GM18499 (cell line): ENCODE data around the gene CDK16.

Experiments
- ATAC-seq: cut with Tn5 transposase; IDR thresholded peaks from one replicate; pipeline ENCODE4 v1.9.1; 2021; ENCODE audit warnings: moderate number of reproducible peaks; ENCODE audit not compliant: insufficient read depth, unreplicated experiment

CDK16 gene

DNA sequence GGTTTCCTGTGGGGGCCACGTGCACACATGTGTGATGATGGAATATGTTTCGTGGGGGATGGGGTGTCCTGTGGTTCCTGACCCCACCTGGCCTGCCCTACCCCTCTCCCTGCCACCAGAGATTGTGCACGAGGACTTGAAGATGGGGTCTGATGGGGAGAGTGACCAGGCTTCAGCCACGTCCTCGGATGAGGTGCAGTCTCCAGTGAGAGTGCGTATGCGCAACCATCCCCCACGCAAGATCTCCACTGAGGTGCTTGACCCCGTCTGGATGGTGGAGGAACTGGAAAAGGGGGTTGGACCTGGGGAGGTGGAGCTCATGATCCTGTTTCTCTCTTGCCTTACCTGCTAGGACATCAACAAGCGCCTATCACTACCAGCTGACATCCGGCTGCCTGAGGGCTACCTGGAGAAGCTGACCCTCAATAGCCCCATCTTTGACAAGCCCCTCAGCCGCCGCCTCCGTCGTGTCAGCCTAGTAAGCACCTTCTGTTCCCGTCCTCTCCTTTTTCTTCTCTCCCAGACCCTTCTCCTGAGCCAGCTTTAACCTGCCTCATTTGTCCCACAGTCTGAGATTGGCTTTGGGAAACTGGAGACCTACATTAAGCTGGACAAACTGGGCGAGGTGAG is 5.9 kb downstream of the CDK16 start:
- no peak for ATAC-seq

DNA sequence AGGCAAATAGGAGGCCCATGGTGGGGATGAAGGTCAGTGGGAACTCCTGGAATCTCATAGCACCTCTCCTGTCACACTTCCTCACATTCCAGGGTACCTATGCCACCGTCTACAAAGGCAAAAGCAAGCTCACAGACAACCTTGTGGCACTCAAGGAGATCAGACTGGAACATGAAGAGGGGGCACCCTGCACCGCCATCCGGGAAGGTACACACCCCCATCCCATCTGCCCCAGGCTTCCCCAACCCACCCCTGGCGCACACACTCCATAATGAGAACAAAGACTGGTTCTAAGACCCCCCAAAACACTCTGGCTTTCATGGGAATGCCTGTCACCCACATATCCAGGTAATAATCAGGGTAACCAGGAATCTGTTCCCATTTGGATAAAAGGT is 6.4 kb downstream of the CDK16 start:
- no peak for ATAC-seq

GRCh38 chrX:47226071-47226470 is 7.6 kb downstream of the CDK16 start:
- ATAC-seq = no peak

DNA sequence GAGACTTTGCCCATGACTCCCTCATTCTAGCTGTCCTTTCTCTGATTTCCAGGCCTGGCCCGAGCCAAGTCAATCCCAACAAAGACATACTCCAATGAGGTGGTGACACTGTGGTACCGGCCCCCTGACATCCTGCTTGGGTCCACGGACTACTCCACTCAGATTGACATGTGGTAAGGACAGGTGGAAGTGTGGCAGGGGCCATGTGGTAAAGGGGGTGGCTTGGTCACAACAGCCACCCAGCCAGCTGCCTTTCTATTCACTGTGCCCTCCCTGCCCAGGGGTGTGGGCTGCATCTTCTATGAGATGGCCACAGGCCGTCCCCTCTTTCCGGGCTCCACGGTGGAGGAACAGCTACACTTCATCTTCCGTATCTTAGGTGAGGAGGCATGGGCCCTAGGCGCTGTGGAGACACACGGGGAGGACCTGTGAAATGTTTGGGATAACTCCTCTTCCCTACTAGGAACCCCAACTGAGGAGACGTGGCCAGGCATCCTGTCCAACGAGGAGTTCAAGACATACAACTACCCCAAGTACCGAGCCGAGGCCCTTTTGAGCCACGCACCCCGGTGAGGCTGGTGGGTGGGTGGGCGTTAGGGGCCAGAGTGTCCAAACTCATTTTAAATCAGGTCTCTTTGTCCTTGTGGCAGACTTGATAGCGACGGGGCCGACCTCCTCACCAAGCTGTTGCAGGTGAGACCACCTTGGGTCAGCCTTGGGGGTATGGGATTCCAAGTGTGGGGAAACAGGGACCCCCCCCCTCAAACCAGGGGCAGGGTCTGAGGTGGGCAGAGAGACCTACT is 8.3 kb downstream of the CDK16 start:
- no peak for ATAC-seq

DNA sequence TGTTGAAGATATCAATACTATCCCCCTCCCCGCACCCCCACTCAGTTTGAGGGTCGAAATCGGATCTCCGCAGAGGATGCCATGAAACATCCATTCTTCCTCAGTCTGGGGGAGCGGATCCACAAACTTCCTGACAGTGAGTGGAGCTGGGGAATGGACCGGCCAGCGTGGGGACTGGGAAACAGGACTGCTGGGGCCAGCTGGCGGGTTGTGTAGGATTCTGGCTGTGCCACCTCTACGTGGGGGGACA is 8.8 kb downstream of the CDK16 start:
- ATAC-seq = no peak

GRCh38 chrX:47228550-47229270 is 10.2 kb downstream of the CDK16 start:
- ATAC-seq = no peak

DNA sequence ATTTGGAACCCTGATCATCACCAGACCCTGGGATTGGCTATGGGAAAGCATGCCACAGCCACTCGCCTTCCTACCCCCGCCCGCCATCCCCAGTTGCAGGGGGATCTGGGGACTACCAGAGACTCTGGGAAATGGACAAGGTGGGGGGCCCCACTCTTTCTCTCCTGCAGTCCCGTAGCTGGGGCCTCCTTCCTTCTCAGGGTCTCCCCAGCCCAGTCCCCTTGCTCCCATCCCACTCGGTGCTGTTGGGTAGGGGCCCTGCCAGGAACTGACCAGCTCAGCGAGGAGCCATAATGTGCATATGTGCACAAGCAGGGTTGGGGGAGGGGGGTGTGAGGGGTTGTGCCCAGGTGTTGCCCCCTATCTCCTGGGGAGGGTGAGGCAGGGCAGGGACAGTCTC is 10.9 kb downstream of the CDK16 start:
- no peak for ATAC-seq

DNA sequence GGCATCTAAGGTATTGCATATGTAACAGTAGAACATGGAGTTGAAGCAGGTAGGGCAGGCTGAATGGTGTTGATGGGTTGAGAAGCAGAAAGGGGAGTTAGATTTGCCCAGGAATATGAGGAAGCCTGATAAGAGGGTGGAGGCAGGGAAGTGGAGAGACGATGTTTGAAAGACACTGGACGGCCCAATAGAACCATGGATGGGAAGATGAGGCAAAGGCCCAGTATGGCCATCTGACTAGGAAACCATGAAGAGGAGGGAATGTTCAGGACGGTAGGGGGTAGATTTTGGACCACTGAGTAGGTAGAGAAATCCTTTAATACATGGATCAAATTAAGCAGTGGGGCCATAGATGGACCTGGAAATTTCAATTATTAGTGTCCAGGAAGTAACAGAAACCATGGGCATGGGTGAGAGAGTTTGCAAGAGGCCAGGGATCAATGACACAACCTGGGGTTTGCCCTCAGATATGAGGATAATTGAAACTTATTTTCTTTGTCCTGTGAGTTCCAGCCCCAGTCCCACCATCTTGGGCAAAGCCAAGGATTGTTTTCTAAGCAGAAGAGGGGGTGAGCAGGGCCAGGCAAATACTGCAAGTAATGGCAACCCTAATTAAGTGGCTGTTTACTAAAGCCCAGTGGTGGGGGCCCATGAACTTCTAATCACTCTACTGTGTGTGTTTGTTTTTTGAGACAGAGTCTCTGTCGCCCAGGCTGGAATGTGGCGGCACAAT is 11.8 kb downstream of the CDK16 start:
- no peak for ATAC-seq

DNA sequence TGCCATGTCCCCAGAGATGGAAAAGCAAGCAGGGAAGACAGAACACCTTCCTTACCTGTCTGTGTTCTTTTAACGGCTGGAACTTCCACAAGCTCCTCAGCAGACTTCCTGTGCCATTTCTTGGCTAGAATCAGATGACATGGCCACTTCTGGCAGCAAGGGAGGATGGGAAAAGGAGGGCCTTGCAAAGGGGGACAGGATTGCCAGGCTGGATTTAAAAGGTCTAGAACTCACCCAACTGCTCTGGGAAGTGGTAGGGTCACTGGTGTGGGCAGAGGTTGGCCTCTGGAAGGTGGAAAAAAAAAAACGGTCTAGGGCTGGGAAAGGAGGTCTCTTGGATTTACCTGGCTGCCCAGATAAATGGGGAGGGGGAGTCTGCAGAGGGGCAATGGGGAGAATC is 12.7 kb downstream of the CDK16 start:
- no peak for ATAC-seq

GRCh38 chrX:47232197-47232802 is 13.8 kb downstream of the CDK16 start:
- ATAC-seq = no peak

DNA sequence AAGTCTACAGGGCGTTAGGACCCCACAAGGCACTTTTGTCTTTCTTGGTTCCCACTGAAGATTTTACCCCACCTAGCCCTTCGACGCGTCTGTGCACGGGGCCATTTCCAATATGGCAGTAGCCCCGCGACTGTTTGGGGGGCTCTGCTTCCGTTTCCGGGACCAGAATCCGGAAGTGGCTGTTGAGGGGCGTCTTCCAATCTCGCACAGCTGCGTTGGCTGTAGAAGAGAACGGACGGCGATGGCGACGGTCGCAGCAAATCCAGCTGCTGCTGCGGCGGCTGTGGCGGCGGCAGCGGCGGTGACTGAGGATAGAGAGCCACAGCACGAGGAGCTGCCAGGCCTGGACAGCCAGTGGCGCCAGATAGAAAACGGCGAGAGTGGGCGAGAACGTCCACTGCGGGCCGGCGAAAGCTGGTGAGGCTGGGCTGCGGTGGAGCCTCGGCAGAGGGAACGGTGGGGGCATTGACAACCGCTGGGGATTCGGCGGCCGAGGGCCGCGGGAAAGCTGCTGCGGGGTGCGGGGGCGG is 14.4 kb downstream of the CDK16 start, which contains the start of gene USP11:
USP11 (plus strand) TSS at position 207 of the 530 bp plus-strand sequence; CDS start at position 242, 35 bp downstream.
- no peak for ATAC-seq

DNA sequence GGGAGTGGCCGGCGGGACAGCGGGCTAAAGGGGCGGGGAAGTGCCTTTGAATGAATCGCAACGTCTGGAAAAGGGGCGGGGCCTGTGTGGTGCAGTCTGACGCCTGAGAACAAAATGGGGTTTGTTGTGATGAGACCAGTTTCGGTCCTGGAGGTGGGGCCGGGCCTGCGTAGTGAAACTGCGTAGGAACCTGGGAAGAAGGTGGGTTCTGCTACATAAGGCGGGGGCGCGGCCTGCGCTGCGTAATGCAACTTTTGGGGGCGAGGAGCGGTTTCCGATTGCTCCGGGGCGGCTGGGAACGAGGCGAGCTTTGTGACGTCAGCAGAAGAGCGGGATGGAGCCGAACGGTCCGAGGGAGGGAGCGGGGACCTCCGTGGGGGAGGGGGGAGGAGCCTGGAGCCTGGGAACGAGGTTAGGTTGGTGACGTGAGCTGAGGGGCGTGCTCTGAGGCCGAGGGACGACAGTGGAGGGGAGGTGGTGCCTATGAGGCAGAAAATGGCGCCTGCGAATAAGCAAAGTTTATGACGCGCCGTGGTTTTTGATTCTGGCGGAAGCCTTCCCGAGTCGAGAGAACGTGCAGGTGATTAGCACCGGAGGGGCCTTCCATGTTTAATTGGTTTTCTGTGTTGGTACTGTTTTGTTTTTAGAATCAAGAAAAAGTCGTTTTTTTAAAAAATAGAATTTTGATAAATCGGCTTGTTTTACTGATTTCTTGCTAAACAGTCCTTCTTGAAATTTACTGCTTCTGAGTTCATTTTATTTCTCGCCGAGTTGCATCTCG is 15.0 kb downstream of the CDK16 start:
- peak; percentile 66 for ATAC-seq

GRCh38 chrX:47234583-47234982 is 16.1 kb downstream of the CDK16 start:
- no peak for ATAC-seq

DNA sequence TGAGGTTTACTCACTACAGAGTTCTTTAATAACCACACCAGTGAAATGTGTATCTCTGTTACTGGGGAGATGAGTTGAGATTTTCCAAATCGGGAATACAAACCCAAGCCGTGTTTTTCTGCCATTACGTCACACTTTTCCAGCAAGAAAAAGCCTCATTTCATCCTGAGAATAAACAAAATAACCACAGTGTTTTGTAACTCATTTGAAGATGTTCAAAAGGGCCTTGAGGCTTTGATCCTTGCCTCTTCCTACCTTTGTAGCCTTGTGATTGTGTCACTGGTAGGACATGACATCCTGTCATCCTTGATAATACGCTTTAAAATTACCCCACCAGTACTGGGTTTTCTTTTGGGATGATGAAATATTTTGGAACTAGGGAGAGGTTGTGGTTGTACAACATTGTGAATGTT is 17.2 kb downstream of the CDK16 start:
- no peak for ATAC-seq

GRCh38 chrX:47239199-47239598 is 20.7 kb downstream of the CDK16 start:
- no peak for ATAC-seq

DNA sequence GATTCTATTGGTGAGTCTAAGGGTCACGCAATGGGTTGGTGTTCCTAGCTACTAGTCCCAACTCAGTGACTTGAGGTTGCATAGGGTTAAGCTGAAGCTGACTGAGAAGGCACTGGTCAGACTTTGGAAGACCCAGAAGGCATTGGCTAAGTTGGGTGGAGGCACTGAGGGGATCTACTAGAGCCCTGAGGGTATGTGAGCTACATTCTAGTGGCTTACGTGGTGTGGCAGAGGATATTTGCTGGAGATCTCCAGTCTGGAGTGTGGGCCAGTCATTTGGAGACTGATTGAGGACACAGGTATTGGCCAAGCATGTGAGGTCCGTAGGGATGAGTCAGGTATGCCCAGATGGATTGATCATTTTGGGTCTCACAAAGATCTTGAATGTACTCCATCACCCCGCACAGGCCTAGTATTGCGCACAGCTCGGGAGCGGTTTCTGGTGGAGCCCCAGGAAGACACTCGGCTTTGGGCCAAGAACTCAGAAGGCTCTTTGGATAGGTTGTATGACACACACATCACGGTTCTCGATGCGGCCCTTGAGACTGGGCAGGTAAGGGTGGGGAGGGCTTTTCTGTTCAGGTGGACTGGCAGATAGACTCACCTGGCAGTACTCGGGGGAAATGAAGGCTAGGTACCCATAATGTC is 21.5 kb downstream of the CDK16 start:
- ATAC-seq = no peak

- no peak for ATAC-seq
Observed at GRCh38 chrX:47240619-47241018, 22.1 kb downstream of the CDK16 start.

DNA sequence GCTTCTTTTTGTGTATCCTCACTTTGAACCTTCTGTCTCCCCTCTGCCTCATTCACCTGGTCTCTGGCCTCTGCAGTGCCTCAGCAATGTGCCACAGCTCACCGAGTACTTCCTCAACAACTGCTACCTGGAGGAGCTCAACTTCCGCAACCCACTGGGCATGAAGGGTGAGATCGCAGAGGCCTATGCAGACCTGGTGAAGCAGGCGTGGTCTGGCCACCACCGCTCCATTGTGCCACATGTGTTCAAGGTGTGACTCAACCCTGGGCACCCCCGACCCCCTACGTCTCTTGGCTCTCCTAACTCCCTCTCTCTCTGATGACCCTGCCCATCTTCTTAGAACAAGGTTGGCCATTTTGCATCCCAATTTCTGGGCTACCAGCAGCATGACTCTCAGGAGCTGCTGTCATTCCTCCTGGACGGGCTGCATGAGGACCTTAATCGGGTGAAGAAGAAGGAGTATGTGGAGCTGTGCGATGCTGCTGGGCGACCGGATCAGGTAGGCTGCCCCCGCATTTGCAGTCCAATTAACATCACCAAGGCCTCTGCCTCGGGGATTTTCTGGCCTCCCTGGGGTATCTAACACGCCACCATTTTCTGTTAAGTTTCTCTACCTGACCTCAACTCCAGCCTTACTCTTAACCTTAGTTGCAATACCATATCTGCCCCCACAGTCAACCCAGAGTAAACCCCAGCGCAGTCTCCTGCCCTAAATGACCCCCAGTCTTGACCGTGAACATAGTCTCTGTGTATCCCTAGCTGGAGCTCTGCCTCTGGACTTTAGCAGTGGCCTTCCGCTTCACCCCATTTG is 22.9 kb downstream of the CDK16 start:
- ATAC-seq = no peak
